GM12878 (cell line): ENCODE results near the gene OTOG. TPM values are rescaled to one million over a fixed set of nuclear protein-coding genes. Genes with fewer than 3 reads are reported as not detected.

Source experiments
- ATAC-seq: fragments of 200-7000 bp; cut with Tn5 transposase; 3 replicates; pipeline ENCODE4 v1.9.1; 2020; ENCODE audit warnings: mild to moderate bottlenecking, moderate library complexity
- BruUV-seq: library from RNA; stranded (reverse); fragments of 400-500 nt; replicated peaks from 2 replicates; lab custom pipeline; 2021; lab: Mats Ljungman, UMichigan
- CTCF ChIA-PET: fragments of 300-600 bp; sonication (Branson Sonifier 250); formaldehyde crosslinking; extraction: SDS; loops from one replicate; lab custom pipeline; 2021; ENCODE audit warnings: inconsistent platforms; lab: Yijun Ruan, JAX
- POLR2A ChIA-PET: fragments of 350-600 bp; formaldehyde crosslinking; extraction: SDS; loops from one replicate; lab custom pipeline; 2021; ENCODE audit warnings: inconsistent platforms; lab: Charles Lee
- RAD21 ChIA-PET: fragments of 300-600 bp; sonication (Branson Sonifier 250); formaldehyde crosslinking; loops from one replicate; lab custom pipeline; 2023; ENCODE audit warnings: antibody characterized with exemption; ENCODE audit not compliant: unreplicated experiment; lab: Charles Lee
- SMC1A ChIA-PET: fragments of 300-600 bp; sonication (Branson Sonifier 250); formaldehyde crosslinking; loops from one replicate; lab custom pipeline; 2023; ENCODE audit not compliant: unreplicated experiment, uncharacterized antibody; lab: Charles Lee
- DNase-seq: peaks from one replicate; pipeline ENCODE4 v3.0.0-alpha.2; 2011; ENCODE audit warnings: low read depth, low spot score
- FAIRE-seq: peaks from 3 replicates; lab custom pipeline; 2011; peaks lifted over from hg19 to GRCh38; lab: Jason Lieb, UNC
- H2AFZ ChIP-seq: 2 replicates; pipeline ENCODE4 v1.6.0; 2011; ENCODE audit warnings: low read depth, low read length, control low read depth; ENCODE audit not compliant: control insufficient read depth
- H3K27ac ChIP-seq: 2 replicates; pipeline ENCODE4 v1.5.1; 2011; ENCODE audit warnings: control low read depth; ENCODE audit not compliant: control insufficient read depth, insufficient read depth
- H3K27me3 ChIP-seq, 2 experiments: replicated peaks in 1 of 2; 2 replicates each; pipeline versions ENCODE4 v1.6.0 to v1.6.1; 2011; ENCODE audit warnings: low read length in 1 of 2; ENCODE audit not compliant: control insufficient read depth in 2 of 2, insufficient read depth in 2 of 2
- H3K36me3 ChIP-seq, 2 experiments: 2 replicates each; pipeline ENCODE4 v1.5.1; 2011; ENCODE audit warnings: low read length in 1 of 2; ENCODE audit not compliant: control insufficient read depth in 2 of 2, insufficient read depth in 2 of 2
- H3K4me1 ChIP-seq: 2 replicates; pipeline ENCODE4 v1.6.1; 2011; ENCODE audit warnings: mild to moderate bottlenecking, low read length, moderate library complexity, mixed read lengths; ENCODE audit not compliant: control insufficient read depth, insufficient read depth
- H3K4me2 ChIP-seq: 2 replicates; pipeline ENCODE4 v1.6.0; 2011; ENCODE audit warnings: control low read depth; ENCODE audit not compliant: control insufficient read depth, insufficient read depth
- H3K4me3 ChIP-seq: fragments of 200-600 bp; sonication (generic); 2 replicates; pipeline ENCODE4 v1.5.1; 2016
- H3K79me2 ChIP-seq: 2 replicates; pipeline ENCODE4 v1.6.0; 2011; ENCODE audit warnings: low read length; ENCODE audit not compliant: control insufficient read depth, insufficient read depth
- H3K9ac ChIP-seq: 2 replicates; pipeline ENCODE4 v1.8.0; 2011; ENCODE audit warnings: low read length, control low read depth, mixed read lengths; ENCODE audit not compliant: control insufficient read depth, insufficient read depth
- H3K9me3 ChIP-seq: replicated peaks from 3 replicates; pipeline ENCODE4 v1.5.1; 2011; ENCODE audit warnings: mild to moderate bottlenecking, low read length; ENCODE audit not compliant: control insufficient read depth, insufficient read depth
- H4K20me1 ChIP-seq: 2 replicates; pipeline ENCODE4 v1.6.0; 2011; ENCODE audit not compliant: control insufficient read depth, insufficient read depth
- NFXL1 ChIP-seq: fragments of 450-650 bp; IDR thresholded peaks from 2 replicates; pipeline ENCODE4 v1.6.1; 2017; ENCODE audit warnings: antibody characterized with exemption, mild to moderate bottlenecking, borderline replicate concordance
- NFYA ChIP-seq: IDR thresholded peaks from 2 replicates; pipeline ENCODE4 v1.6.1; 2011; ENCODE audit warnings: low read depth, mild to moderate bottlenecking, low read length, improper control_type of control experiment, borderline replicate concordance
- REST ChIP-seq: IDR thresholded peaks from 2 replicates; pipeline ENCODE4 v1.6.1; 2012; ENCODE audit warnings: mild to moderate bottlenecking, low read depth, low read length
- TCF3 ChIP-seq: IDR thresholded peaks from 2 replicates; pipeline ENCODE4 v1.6.1; 2012; ENCODE audit warnings: low read depth, mild to moderate bottlenecking, low read length, borderline replicate concordance; ENCODE audit not compliant: insufficient read depth
- WGBS: methylation state at CpG from one replicate; pipeline ENCODE4 v1.1.6; 2016; ENCODE audit warnings: low lambda C conversion rate; ENCODE audit not compliant: insufficient replicate concordance, insufficient coverage; ENCODE audit errors: missing lambda C conversion rate; 5-methylcytosine and 5-hydroxymethylcytosine counted together
- in situ Hi-C: fragments of 300-500 bp; cut with MboI; formaldehyde crosslinking; loops from 9 replicates; pipeline ENCODE4 v1.14.3; 2018; ENCODE audit warnings: mixed read lengths
- intact Hi-C: fragments of 100-400 bp; cut with micrococcal nuclease; formaldehyde crosslinking; loops from one replicate; pipeline ENCODE4 v1.14.2; 2022; ENCODE audit not compliant: unreplicated experiment
- polyA plus RNA-seq, 11 experiments: library from polyadenylated mRNA; depleted of rRNA in 4 of 11; unstranded in 6 of 11; stranded (reverse) in 5 of 11; fragments of >200 nt; fragmentation: Nextera tagmentation in 4 of 11; fragmentation: Illumina TruSeq in 1 of 11; extraction: Ambion mirVana in 4 of 11; extraction: Trizol in 1 of 11; gene quantifications; 1 replicate in 1 of 11; 2 replicates in 10 of 11; pipeline versions ENCODE4 v1.2.1 to v1.2.3, GENCODE V29; 2011 to 2016; ENCODE audit warnings: inconsistent platforms in 2 of 11, missing spikeins in 2 of 11, low read depth in 1 of 11
- total RNA-seq, 4 experiments: library from RNA; depleted of rRNA in 3 of 4; stranded (reverse); fragments of >200 nt in 3 of 4; fragmentation: Illumina TruSeq in 1 of 4; extraction: Trizol in 1 of 4; gene quantifications; 2 replicates each; pipeline versions ENCODE4 v1.2.1 to v1.2.3, GENCODE V29; 2013 to 2021

The OTOG gene
- total and polyA plus RNA-seq, 10 of the 15 experiments (the other 5 are each of a cell fraction or from before 2014, with no cell fraction given) = not detected

GRCh38 chr11:17642370-17642769, 95.3 kb downstream of the OTOG start:
- POLR2A ChIA-PET = no interaction called here
- no peak for DNase-seq
- Histone ChIP-seq H3K4me1 (no peaks in the 10 kb centered on the region), H4K20me1 (no peaks in the 10 kb centered on the region; the same call in 1 of the 2 replicates), H3K27ac (no peak overlapping the region), H3K4me3 (no peak overlapping the region), H3K79me2 (no peaks in the 10 kb centered on the region), H3K36me3 (no peaks in the 10 kb centered on the region), H2AFZ (no peak overlapping the region), H3K9me3 (no peaks in the 10 kb centered on the region), H3K9ac (no peak overlapping the region), H3K4me2 (no peak overlapping the region), H3K27me3 (no peaks in the 10 kb centered on the region; a peak in 1 of 4 replicates)
- in situ Hi-C loops (no loop called here), intact Hi-C loops (no loop called here)
- CTCF ChIA-PET = no interaction called here
- no peak for FAIRE-seq
- 66% methylated on average over 4 of the region's 4 CpGs for WGBS
- BruUV-seq = no TSS peak
- RAD21 ChIA-PET = no interaction called here
- TF ChIP-seq NFXL1 (no peak), NFYA (no peak), REST (no peak), TCF3 (no peak)
- SMC1A ChIA-PET = no interaction called here
- ATAC-seq = no peak
